GM19397 (cell line): ENCODE measurements around the gene ZNF469.

ENCODE experiments used
- ATAC-seq: cut with Tn5 transposase; IDR thresholded peaks from one replicate; pipeline ENCODE4 v1.9.1; 2021; ENCODE audit warnings: mild to moderate bottlenecking, moderate library complexity; ENCODE audit not compliant: unreplicated experiment

ZNF469 gene

DNA sequence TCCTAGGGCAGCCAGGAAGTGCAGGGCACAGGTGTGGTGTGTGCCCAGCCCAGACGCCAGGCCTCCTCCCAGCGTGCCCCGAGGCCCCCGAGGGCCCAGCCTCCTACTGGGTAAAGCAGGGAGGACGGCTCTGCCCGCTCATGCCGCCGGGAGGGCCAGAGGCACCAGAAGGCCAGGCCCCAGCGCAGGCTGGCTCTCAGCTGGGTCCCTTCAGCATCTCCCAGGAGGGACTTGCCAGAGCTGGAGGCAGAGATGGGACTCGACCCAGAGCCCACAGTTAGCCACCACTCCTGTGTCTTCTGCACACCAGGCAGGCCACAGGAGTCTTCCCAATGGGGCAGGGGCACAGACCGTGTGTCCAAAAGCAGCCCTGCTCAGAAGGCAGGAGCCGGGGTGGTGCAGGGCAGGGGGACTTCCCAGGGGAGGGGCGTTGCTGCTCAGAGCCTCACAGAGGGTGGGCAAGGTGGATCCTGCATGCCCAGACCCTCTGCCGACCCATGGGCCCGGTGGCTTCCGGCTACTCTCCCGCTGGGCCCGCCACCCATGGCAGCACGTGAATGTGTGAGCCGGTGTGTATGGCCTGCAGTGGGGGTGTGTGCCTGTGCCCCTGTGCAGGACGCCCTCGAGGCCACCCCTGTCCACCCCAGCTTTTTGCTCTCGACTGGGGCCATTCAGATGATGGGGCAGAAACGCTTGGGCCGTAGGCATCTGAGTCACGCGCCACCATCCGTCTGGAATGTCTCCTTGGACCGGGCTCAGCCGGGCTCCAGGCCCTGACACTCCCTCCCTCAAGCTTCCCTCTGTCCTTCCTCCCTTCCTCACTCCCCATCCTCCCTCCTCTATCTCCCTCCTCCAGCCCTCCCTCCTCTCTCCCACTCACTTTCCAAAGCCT lies 5.7 kb upstream of the ZNF469 start:
- ATAC-seq = no peak

DNA sequence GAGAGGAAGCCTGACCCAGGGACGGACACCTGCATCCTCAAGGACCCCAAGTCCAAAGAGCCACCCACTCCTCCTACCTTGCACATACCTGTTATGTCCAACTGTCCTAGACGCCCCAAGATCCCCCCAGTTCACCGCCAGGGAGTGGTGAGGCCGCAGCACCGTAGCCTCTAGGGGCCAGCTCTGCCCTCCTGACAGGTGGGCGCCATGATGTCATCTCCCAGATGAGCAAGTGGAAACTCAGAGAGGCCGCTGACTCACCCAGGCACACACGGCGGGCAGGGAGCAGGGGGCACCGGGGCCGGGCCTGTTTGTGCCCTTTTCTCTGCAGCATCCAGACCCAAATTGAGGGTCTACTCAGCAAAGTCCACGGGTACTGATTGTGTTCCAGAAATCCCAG lies 4.8 kb upstream of the ZNF469 start:
- no peak for ATAC-seq

DNA sequence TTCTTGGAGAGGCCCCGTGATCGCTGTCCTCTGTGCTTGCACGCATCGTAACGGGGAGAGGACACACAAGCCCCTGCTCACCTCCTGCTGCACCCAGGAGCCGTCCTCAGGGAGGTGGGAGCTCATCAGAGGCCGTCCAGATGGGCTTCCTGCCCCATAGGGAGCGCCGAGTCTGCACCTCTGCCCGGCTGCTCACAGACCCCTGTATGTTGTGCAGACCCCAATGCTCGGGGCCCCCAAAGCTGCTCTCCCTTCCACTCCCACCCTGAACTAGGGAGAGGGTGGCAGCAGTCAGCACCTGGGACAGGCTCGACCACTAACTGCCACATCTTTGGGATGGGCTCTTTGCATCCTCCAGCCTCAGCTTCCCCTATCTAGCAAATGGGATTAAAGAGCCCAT lies 4.4 kb upstream of the ZNF469 start:
- no peak for ATAC-seq

DNA sequence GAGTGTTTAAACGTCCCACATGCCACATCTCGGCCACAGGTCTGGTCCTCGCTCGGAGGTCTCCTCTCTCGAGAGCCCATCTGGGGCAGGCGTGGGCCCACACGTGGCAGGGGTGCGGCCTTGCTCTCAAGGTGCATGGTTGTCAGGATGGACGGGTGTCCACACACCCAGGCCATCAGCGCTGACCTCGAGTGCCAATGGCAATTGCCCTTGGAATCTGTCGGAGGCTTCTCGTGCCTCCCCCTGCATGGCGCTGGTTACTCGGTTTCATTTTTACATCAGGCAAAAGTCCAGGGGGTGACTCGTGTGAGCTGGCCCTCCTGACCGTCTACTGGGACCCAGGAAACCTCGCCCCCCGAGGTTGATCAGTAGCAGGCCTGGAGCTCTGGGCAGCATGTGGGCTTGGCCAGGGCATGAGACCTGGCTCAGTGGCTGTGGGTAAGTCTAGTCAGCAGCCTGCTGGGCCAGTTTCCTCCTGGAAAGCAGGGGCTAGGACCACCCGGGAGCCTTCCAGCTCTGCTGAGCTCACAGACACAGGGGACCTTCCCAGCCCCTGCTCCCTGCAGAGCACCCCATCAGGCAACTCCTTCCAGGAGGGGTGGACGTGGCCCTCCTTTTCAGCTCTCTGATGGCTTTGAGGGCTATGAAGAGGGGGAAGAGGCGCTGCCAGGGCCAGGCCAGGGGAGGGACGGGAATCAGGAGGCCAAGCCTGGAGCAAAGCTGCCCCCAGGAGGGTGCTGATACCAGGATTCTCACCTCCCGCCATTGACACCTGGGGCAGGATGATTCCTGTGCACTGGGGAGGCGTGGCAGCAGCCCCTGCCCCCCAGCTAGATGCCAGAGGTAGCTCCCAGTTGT lies 3.7 kb upstream of the ZNF469 start:
- ATAC-seq = no peak

DNA sequence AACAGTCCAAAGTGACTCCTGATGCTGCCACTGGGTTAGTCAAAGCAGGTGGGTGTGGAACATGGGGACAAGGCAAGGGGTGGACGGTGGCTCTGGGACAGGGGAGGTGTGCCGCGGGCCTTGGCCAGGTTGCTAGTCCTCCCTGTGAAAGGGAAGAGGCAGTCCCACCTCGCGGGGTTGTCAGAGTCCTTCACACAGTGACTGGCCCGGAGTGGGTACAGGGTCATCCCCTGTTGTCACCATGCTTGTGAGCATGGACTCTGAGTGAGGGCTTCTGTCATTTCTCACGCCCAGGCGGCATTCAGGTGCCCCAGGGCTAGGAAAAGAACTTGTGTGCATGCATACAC lies 3.1 kb upstream of the ZNF469 start:
- no peak for ATAC-seq

DNA sequence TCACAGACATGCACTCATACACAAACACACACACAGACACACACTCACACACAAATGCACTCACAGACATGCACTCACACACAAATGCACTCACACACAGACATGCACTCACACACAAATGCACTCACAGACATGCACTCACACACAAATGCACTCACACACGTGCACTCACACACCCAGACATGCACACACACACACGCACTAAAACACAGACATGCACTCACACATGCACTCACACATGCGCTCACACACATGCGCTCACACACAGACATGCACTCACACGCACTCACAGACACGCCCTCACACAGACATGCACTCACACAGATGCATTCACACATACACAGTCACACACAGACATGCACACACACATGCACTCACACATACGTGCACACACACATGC lies 2.7 kb upstream of the ZNF469 start:
- no peak for ATAC-seq

DNA sequence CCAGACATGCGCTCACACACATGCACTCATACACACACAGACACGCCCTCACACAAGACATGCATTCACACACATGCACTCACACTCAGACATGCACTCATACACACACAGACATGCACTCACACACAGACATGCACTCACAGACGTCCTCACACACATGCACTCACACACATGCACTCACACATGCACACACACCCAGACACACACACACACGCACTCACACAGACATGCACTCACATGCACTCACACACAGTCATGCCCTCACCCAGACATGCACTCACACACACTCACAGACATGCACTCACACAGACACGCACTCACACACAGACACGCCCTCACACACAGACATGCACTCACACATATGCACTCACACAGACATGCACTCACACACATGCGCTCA lies 2.1 kb upstream of the ZNF469 start:
- ATAC-seq = no peak

DNA sequence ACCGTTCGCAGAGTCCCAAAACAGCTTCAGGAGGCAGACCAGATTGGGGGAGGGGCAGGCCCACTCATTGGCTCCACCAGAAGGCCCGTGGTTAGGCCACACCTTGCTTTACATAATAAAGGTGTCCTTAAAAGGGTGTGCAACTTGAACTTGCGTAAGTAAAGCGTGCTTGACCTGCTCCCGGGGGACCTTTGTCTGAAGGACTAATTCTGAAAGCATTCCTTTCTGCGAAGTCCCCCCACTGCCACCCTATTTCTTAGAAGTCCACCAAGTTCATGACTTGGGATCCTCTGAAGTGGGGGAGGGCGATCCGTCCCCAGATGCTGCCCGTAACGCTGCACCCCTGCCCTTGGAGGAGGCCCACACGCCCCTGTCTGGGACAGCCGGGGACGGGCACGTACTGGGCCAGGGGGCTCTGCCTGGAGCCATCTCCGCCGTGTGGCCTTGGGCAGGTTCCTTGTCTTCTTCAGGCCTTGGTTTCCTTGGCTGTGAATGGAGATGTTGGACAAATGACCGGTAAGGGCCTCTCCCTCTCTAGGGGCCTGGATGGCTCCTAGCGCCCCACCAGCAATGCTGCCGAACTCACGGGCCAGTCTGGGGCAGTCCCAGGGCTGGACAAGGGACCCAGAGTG lies 823 bp upstream of the ZNF469 start:
- ATAC-seq = no peak

DNA sequence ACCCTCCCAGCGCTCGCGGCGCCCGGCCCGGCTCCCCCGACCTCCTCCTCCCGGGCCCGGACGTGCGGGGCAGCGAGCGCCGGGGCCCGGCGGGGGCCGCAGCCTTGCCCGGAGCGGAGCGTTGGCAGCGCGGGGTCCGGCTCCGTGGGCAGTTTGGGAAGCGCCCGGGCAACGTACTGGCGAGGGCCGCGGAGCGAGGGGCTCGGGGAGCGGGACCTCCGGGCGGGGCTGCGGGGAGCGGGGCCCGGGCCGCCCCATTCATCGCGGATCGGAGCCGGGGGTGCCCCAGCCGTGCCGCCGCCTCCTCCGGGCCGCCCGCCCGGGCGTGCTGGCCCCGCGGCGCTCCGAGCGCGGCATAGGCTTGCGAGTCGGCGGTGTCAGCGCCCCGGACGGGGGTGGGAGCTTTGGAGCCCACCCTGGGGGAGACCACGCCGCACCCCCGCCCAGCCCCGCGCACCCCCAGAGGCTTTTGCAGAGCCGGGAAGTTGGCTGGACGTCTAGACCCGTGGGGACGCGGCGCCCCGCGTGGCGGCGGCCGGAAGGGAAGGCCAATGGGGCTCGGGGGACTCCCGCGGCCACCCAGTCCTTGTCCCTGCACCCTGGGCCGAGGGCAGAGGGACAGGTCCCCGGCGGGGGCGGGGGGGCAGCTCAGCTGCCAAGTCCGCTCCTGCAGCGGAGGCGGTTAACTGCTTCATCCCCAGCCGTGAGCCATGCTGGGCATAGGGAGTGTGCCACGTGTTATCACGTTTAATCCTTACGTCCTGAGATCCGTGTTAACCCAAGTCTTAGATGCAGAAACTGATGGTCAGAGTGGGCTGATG lies 852 bp downstream of the ZNF469 start:
- no peak for ATAC-seq

DNA sequence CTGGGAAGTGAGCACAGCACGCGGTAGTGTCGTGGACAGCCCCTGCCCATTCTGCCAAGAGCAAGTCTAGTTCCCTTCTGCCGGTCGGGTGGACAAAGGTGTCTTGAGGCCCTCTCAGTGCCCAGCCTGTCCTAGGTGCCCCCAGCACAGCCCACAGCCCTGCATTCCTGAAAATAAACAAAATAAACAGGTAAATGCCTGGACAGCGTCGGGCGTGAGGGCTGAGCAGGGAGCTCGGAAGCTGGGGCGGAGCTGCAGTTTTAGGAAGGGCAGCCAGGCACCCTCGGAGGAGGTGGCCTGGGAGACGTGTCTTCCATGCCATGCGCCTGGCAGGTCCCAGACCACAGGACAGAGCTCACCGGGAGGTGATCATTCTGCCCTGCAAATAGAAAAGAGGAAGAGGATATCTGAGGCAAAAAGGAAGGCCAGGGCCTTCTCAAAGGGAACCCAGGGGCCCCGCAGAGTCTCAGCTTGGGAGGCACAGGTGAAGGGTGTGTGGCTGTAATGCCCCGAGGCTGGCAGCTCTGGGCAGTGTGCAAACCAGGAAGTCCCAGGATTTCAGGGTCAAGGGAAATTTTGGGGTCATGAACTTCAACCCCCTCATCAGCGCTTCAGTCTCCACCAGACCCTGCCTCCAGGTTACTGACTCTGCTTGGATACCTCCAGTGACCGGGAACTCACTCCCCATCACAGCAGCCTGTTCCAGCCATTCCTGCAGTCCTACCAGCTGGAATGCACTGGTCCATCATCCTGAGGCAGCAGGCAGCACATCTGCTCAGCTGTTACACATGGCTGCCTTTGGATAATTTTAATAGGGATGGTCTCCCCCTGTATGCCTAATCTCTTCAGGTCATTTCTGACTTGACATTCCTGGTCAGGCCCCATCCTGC lies 1.7 kb downstream of the ZNF469 start:
- ATAC-seq = no peak

DNA sequence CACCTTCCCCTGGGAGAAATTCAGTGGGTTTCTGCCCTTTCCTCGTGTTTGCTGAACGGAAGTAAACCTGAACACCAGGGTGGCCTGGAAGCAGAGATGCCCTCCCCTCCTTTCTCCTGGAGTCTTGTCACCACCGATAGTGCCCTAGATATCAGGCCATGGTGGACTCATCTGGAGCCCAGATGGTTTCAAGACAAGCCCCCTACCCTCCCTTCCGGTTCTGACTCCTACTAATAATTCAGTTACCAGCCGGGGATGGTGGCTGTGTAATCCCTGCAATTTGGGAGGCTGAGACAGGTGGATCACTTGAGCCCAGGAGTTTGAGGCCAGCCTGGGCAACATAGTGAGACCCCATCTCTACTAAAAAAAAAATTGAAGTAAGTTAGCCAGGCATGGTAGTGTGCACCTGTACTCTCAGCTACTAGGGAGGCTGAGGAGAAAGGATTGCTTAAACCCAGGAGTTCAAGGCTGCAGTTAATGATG lies 2.4 kb downstream of the ZNF469 start:
- no peak for ATAC-seq

DNA sequence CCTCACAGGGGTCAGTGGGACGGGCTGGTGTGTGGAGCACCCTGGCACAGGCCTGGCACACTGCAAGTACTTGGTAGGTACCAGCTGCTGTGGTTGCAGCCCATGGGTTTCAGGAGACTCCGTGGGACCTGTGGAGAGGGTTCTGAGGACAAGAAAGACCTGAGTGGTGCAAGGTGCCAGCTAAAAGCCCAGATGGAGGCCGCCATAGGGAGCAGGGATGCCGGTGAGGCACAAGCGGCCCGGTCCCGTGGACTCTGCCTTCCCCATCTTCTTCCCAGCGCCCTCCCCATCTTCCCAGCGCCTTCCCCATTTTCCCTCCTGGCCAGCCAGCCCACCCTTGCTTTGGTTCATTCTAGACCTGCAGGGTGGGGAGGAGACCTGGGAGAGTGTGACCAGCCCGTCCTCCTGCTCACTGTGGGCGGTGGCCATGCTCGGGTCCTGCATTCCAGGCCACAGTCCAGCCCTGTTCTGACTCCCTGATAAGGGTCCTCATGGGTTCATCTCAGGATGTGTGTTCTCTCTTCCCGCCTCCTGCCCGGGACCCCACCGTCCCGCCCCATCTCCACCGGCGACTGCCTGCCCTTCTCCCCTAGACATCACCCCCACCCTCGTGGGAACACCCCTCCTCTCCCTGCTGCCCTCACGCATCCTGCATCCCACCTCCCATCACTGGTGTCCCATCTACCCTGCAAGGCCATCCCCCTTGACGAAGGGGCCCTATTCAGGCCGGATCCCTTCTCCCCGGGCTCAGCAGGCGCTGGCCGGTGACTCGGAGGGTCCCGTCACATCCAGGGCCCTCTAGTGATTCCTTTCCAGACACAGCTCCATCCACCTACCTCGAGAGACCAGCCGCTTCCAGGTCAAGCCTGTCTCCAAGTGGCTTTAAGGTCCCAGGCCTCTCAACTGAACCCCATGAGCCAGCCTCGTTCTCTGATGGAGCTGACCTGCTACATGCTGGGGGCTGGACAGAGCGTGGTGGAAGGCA lies 3.4 kb downstream of the ZNF469 start:
- no peak for ATAC-seq

DNA sequence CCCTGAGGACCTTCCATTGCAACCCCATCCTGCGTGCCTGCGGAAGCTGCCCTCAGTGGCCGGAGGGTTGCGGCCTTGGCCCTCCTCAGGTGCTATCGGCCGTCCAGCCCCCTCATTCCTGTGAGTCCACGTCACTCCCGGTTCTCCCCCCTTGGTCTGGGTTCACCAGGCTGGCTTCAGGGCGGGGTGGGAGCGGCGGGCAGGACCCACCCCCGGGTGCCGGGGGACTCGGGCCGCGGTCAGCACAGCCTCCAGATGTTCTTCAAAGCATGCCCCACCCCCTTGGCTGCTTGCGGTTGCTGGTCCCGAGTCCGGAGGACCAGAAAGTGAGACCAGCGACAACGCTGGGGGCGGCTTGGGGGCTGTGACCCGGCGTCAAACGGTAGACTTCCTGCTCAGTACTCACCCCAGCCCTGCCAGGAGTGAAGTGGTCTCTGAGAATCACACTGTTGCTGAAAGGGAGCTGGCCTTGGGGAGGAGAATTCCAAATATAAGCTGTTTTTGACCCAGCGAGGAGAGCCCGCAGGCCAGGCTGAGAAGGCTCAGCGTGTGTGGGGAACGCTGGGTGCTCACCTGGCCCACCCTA lies 4.5 kb downstream of the ZNF469 start:
- no peak for ATAC-seq

DNA sequence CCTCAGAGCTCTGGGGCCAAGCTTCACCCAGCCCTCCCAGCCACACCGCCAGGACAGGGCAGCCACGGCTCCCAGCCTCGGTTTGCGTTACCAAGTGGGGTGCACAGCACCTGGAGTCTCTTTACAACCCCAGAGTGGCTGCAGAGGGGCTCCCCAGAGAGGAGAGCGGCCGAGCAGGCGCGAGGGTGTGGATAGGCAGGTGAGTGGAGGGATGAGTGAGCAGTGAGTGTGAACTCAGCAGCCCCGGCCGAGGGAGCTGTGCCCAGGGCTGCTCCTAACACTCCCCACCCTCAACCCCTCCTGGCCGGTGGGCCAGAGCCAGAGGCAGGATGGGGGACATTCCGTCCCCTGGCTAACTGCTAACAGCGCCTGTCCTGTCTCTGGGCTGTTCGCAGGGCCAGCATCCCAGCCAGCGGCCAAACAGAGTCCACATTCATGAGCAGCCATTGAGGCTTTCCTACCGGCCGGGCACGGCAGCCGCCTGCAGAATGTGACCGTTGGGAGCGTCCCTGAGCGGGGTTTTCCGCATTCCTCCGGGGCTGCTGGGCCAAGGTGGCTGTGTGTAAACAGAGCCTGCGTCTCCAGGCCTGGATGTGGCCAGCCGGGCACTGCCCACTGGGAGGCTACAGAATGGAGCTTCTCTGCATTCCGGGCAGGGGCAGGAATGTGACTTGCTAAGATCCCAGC lies 5.3 kb downstream of the ZNF469 start:
- ATAC-seq = no peak

DNA sequence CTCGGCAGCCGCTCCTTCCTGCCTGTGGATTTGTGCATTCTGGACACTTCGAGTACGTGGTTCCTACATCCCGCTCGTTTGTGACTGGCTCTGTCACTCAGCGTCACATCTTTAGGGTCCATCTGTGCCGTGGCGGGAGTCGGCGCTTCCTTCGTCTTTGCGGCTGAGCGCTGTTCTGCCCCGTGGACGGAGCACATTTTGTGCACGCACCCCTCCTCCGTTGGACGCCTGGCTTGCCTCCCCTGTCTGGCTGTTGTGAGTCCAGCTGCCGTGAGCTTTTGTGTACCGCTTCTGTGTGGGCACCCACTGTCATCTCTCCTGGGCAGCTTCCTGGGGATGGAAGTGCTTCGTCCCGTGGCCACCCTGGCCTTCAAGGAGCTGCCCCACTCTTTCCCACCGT lies 6.4 kb downstream of the ZNF469 start:
- no peak for ATAC-seq

DNA sequence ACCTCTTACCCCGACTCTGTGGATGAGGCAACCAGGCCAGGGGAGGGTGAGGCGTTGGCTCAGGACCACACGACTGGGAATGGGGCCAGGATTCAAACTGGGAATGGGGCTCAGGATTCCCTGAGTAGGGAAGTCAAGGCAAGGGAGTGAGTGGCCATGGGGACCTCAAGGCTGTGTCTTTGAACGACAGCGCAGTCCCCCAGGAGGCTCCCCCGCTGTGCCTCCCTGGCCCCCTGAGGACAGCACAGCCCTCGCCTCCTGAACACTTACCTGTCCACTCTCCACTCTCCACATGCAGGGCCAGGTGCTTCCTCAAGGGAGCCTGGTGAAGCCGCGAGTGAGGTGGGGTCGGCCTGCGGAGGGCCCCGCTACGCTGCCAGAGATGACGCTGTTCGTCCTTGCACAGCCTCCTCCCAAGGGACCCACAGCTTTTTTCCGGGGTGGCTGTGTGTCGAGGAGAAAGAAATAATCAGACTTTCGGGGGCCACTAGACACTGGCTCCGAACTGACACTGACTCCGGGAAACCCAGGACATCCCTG lies 6.9 kb downstream of the ZNF469 start:
- ATAC-seq = no peak

DNA sequence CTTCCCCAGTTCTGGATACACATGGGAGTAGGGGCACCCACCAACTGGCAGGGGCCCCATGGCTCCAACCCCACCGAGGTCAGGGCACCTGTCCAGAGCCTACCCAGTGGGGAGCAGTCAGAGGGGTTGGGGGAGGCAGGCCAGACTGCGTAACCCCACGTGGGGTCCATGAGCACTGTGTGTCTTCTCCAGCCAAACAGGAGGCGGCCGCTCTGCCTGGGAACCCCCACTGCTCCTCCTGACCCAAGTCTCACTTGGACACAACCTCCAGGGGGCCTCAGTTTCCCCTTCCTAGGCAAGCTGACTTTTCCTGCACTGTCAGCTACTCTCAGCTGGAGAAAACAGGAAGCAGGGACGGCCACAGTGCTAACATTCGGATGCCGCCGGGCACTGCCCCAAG lies 7.5 kb downstream of the ZNF469 start:
- ATAC-seq = no peak
